Measurements from ENCODE around the gene PASK. TPM values are rescaled to one million over a fixed set of nuclear protein-coding genes. Genes with fewer than 3 reads are reported as not detected.
"Not testable (repeated sequence)": the region's sequence is repeated elsewhere in the genome, so short reads cannot be mapped to it uniquely, and the experiment has no call there.

The PASK gene
- polyA plus RNA-seq, 1 donor = 5.4 TPM

DNA sequence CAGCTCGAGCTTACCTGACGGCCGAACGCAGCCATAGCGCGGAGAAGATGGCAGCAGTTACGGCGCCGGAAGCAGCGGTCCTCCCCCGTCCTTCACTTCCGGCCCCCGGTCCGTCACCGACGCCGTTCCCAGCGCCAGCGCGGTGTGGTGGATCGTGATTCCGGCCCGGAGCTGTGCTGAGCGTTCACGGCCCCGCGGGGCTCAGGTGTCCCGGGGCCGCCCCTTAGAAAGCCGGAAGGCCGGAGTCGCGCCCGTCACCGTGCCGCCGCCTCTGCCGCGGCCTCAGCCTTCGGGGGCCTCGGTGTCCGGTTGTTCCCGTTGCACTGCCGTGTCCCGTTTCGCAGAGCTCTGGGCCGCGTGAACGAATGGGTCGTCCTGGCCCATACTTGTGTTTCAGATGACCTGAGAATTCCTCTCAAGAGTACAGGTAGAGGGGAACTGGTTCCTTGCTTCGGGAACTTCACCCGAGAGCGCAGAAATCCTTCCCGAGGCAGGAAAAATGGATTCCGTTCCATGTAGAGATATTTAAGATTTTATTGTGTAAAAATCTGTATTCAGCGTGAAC, 47.0 kb downstream of the PASK start, which contains the start of gene MTERF4:
Gene MTERF4 (minus strand): TSS at position 49 of the 565 bp plus-strand sequence. CDS start 14 bp downstream, at position 35.
- DNase-seq = peak; percentile 89

DNA sequence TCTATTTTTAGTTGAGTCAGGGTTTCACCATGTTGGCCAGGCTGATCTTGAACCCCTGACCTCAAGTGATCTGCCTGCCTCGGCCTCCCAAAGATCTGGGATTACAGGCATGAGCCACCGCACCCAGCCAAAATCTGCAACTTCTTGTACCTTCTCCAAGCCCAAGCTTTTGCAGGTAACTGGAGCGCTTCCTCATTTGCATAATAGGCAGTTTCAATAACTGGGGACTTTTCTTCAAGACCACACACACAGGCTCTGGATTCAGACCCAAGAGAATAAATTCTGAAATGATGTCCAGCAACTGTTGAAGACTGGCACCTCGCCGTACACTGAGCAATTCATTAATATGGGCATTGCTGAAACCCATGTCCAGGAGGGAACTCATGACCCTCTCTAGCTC, 50.0 kb downstream of the PASK start:
- no peak for DNase-seq

DNA sequence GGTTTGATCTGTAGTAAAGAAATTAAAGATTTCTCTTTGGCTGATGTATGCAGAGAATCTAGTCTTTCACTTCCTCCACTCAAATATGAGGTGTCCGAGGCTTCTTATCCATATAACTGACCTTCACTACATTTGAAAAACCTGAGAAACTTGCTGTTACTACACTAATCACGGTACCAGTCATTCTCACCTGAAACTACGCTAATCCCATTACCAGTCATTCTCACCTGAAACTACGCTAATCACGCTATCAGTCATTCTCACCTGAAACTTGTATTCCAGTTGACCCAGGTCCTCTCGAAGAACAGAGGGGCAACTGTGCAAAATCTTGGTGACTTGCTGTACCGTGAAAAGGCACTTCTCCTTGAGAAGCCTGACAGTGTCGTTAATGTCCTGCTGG, 52.3 kb downstream of the PASK start:
- no peak for DNase-seq

DNA sequence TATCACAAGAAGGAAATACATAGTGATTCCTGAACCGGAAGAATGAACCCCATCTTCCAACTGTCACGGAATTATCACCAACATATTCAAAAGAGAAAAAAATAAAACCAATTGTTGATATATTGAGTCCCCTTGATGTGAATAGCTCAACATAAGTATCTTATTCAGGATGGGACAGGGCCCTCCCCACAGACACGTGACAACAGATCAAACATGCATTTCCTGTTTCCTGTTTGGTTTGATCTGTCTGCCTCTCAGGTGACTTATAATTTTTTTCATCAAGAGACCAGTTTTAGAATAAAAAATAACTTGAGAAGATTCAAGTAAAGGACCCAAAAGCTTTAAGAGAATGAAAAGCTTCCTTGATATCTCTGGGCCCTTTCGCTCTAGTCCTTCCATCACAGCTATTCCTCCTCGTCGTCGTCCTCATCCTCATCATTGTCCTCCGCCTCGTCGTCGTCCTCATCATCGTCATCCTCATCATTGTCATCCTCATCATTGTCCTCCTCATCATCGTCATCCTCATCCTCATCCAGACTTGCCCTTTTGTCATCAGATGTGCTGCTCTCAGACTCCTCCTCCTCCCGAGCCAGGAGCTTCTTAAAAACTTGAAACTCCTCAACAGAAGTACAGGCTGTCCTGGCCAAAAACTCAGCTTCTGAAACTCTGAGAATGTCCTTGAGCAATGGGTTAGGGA, 53.5 kb downstream of the PASK start:
- DNase-seq = no peak

DNA sequence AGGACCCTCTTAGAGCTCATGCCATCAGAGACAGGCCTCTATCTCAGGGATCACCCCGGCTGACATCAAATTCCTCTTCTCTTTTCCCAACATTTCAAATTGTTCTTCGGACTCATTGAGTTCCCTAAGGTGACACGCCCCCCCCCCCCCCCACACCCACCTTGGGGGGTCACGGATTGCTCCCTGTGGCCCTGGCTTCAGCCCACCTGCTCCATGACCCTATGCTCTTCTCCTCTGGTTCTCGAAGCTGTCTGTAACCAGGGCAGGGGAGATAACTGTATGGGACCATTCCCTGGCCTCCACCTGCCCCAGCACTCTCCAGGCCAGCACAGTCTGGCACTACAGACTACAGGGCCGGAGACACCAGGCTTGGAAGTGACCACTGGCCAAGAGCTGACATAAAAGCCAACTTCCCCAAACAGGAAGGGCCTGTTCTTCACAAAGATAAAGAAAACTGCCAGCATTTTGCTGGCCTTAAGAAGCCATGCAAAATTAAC, 54.3 kb downstream of the PASK start:
- DNase-seq = no peak

DNA sequence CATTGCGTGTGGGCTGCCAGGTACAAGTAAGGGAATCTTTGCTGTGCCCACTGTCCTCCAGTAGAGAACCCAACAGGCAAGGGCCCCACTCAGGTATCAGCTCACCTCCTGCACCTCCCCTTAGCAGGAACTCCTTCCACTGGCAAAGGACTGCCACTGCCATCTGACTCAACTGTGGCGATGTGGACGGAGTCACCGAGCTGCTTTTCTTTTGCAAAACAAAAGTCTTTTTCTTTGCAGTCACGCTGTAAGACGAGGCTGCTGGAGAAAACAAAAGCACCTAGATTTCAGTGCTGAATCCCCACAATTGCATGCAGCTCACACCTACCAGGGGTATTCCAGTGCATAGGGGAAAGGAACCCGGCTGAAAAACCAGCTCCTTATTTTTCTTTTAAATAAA, 55.1 kb downstream of the PASK start:
- DNase-seq = no peak

DNA sequence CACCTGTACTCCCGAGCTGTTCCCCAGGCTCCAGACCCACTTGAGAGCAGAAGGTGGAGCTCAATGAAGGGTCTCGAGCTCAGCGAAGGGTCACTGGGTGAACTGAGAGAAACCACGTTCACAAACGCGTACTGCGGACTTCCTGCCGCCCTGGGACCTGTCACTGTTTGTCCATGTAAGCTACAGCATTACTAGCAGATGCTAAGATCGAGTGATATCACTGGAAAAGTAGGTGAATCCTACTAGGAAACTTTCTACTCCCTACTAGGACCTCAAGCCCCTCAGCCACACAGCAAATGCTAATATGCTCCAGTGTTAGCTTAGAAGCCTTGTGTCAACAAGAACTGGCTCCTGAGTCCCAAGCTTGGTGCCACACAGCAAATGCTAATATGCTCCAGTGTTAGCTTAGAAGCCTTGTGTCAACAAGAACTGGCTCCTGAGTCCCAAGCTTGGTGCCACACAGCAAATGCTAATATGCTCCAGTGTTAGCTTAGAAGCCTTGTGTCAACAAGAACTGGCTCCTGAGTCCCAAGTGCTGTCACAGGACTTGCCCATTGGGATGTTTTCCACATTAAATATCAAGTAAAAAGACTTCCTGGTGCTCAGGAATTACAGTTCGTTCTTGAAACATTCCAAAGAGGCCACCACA, 56.0 kb downstream of the PASK start:
- DNase-seq = not testable (repeated sequence)

DNA sequence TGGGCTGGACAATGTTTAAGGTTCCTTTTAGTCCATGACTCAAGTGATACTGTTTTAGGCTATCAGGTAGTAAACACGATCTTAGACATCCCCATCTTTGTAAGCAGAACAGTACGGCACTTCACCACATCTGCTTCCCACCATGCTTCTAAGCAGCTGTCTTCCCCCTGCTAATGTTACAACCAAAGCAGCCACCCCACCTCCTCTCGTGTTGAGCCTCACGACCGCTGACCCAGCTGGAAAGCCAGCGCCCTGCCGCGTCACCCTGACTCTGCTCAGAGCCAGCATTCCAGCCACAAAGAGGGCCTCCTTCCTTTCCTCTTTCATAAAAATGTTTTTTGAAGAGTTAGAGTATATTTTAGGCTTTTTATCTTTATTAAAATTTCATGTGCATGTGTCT, 56.6 kb downstream of the PASK start:
- no peak for DNase-seq

DNA sequence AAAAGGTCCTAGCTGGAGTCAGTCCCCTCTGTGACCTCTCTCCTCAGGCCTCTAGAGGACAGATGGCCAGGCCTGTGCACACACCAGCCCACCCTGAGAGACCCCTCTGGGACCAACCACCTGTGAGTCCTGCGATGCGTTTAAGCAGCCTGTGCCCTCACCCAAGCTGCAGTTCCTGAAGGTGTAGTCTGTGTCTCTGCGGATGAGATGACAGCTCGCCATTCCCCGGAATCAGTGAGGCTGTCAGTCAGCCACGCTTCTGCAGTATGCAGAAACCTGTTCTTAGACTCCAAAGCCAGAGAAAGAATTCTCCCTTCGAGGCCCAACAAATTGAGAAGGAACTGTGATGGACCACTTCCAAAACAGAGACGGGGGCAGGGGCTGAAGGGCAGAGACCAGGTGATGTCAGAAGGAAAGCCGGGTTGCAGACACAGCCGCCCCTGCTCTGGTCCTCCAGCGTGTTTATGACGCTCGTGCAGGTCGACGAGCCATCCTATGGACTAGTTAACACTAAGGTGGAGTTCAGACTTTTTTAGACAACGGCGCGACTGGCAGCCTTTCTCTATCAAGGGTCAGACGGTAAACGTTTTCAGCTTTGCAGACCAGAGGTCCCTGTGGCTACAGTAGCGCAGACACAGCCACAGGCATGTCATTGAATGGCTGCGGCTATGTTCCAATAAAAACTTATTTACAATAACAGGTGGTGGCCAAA, 57.4 kb downstream of the PASK start:
- DNase-seq = no peak

DNA sequence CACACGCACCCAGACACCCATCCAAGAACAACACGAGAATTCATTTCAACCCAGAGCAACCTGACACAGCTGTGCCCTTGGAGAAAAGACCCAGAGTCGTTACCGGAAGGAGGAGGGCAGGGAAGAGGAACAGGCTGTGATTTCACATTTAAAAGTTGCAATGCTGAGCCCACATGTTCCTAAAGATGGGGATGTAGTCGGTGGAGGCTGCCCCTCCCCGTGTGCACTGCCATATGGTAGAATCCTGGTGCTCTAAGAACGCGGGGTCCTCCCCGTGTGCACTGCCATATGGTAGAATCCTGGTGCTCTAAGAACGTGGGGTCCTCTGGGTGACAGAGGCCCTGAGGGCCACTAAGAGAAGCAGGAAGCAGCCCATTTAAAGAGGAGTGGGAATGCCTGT, 58.1 kb downstream of the PASK start:
- DNase-seq = no peak

DNA sequence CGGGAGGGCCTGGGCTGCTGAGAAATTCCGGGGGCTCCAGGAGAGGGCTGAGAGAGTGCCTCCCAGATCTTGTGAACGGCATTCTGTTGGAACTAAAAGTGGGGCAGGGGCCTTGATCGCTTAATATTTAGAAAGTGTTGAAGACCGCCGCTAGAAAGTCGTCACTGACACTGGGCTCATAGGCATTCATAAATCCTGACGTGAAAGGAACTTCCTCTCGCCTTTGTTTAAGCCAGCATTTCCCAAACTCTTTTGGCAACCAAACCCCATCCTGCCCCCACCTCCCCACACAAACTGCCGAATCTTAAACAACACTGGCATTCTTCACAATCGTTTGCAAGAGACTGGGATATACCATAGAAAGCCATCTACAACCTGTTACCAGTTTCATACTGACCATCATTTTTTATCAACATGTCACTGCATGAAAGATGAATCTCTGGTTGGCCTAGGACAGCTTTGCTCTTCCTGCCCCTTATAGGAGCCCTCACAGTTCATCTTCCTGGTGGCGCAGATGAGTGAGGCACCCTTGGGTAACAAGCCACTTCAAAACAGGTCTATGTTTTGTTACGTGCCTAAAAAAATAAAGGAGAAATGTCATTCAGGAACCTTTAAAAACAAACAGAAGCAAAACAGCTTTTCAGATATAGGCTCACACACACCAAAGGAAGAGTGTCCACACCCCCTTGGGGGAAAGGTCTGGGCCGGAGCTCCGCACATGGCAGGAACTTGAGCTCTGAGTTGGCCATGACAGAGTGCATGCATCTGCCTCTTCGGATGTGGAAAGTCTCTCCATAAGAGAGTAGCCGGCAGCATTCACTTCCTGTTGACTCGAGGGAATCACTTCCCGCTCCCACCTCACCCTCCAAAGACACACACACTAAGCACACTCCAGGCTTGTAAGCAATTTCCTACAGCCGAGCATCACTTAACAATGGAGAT, 60.2 kb downstream of the PASK start:
- no peak for DNase-seq

DNA sequence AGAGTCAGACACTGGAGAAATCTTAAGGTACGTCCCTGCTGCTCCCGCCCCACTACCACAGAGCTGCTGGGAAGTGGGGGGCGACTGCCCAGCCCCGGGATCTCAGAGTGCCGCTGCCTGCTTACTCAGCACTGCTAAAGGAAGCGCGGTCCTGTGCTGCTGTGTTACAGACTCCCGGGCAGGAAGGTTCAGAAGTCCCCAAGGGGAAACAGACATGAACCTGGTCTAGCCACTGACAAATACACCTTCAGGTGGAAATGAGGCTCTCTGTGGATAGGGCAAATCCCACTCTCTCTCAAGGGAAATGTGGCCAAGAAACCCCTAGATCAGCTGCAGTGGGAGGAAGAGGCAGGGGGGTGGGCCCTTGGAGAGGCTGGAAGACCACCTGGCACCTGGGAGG, 60.9 kb downstream of the PASK start:
- DNase-seq = no peak

DNA sequence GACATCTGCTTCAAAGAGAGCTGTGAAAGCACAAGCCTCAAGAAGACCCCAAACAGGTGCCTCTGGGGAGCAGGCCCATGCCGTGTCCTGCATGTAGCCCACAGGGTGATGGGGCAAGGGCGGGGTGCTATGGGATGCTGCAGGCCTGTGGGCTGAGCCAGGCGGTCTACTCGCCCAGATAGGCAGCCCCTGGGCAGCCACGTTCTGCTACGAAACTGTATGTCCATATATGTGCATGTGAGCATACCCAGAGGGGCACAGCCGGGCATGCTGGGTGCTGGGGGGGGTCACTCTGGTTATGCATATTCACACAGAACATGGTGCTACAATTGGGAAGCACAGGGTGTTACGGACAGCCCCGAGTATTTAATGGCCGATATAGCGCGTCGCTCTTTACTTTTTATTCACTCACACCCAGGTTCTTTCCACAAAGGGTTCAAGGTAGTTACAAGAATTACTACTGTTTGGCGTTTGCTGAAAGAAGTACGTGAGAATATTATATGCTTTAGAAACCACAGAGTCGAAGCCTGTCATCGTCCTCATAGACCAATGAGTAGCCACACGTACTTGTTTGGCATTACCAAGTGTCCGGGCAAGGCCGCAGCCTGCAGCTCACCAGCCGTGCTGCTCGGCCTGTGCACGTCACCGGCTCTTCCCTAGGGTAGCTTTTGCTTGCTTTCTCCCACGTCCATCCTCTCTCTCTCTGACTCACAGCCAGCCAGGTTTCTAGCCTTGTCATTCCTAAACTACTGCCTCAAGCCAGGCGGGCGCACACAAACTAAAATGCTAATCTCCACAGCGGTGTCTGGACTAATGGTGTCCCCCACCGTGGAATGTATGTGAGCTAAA, 61.6 kb downstream of the PASK start:
- DNase-seq = no peak

DNA sequence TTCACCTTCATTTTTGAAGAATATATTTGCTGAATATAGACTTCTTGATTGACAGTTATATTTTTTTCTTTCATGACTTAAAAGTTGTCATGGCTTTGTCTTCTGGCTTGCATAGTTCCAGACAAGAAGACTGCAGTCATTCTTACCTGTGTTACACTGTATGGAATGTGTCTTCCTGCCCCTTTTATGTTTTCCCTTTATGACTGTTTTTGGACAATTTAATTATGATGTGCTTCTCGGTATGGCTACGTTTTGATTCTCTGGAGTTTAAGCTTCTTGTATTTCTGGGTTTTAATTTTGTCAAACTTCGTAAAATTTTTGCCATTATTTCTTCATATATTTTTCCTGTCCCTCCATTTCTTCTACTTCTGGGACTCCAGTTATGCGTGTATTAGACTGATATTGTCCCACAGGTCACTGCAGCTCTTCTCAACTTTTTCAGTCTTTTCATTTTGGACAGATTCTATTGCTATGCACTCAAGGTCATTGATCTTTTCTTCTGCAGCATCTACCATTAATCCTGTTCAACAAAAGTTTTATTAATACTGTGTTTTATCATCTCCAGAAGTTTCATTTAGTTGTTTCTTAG, 64.3 kb downstream of the PASK start:
- no peak for DNase-seq

DNA sequence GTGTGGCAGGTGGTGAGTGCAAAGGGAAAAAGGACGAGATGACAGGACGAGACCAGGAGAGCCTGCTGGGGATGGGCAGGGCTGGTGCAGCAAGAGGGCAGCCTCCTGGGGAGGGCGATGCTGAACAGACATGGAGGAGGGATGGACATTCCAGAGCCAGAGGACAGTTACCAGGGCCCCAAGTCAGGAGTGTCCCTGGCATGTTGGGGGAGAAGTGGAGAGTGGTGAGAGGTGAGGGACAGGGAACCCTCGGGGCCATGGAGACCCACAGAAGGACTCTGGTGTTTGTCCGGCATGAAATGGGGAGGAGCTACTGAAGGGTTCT, 66.2 kb downstream of the PASK start:
- DNase-seq = no peak

DNA sequence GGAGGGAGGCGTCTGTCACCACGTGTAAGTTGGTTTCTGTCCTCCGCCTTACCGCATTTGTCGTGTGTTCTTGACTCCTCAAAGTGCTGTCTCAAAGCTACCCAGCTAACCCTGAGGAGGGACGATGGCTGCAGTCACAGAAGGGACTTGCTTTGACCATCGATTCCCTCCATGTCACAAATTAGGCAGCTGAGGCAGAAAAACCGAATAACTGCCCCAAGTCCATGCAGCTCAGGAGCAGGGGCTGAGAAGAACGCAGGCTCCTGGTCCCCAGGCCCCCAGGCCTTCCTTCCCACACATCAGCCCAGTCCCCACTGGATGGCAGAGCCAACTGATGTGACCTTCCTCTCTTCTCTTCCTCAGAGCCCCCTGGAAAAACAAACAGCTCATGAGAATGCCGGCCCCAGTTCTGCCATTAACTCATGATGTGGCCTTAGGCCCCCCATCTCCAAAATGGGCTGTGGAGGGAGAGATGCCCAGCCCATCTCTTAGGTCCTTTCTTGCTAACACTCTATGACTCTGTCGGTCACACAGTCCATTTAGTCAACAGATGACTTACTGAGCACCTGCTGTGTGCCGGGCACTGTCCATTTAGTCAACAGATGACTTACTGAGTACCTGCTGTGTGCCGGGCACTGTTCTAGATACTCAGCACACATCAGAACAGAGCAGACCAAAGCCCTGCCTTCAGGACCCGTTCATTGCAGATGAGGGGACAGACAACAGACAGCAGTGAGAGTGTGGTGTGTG, 66.8 kb downstream of the PASK start:
- DNase-seq = no peak

DNA sequence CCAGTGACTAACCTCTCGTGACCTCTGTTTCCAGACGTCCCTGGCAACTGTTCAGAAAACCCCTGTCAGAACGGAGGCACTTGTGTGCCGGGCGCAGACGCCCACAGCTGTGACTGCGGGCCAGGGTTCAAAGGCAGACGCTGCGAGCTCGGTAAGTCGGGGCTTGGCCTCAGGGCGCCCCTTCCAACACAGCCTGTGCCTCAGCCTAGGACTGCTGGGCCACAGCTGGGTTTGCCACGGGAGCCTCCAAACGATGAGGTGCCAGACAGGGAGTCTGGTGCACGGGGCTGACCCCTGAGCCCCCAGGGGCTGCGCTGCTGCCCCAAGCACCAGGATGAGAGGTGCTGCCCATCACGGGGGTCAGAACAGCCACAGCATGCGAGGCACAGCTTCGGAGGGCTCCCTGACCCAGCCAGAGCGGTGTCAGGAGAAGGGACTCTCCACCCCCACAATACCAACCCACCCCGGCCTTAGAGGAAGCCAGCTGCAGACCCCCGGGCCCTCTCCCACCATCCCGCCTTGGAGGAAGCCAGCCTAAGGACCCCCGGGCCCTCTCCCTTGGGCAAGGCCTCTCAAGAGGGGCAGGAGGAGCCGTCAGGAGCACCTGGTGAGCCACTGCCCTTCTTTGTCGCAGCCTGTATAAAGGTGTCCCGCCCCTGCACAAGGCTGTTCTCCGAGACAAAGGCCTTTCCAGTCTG, 67.5 kb downstream of the PASK start:
- DNase-seq = no peak

DNA sequence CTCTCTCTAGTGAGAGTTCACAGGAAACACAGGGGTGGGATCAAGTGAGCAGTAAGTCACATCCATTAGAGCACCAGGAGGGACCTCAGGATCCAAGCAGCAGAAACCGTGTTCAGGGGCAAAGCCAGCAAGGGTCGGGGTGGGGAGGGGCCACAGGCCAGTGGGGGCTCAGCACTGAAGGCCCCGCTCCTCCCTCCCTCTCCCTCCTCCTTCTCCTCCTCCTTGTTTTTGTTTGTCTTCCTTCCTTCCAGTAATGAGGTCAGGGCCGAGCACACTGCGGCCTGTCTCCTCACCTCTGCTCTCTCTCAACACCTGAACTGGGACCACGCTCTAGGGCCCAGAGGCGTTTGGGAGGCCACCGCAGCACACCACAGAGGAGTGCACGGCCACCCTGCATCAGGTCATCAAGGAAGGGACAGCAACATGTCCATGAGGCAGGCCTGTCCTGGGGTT, 68.1 kb downstream of the PASK start:
- DNase-seq = no peak
